Progenitor cell of endocrine pancreas (in vitro differentiated cells): ENCODE data around the gene MACROD2. TPM values are rescaled to one million over a fixed set of nuclear protein-coding genes. Genes with fewer than 3 reads are reported as not detected.

Experiments
- DNase-seq: peaks from one replicate; pipeline ENCODE4 v3.0.0; 2021; ENCODE audit warnings: low spot score; ENCODE audit not compliant: unreplicated experiment
- H3K27ac Mint-ChIP-seq: 2 replicates; pipeline ENCODE4 v1.8.0; 2021; ENCODE audit warnings: mild to moderate bottlenecking, moderate library complexity, mixed read lengths
- H3K27me3 Mint-ChIP-seq: 2 replicates; pipeline ENCODE4 v1.8.0; 2021; ENCODE audit warnings: mixed read lengths
- H3K36me3 Mint-ChIP-seq: 2 replicates; pipeline ENCODE4 v1.8.0; 2022; ENCODE audit warnings: mixed read lengths; ENCODE audit not compliant: insufficient read depth
- H3K4me1 Mint-ChIP-seq: 2 replicates; pipeline ENCODE4 v1.8.0; 2021; ENCODE audit warnings: low read depth, mixed read lengths
- H3K4me3 Mint-ChIP-seq: 2 replicates; pipeline ENCODE4 v1.8.0; 2021; ENCODE audit warnings: low read depth, mild to moderate bottlenecking, moderate library complexity, mixed read lengths
- H3K9me3 Mint-ChIP-seq: 2 replicates; pipeline ENCODE4 v1.8.0; 2021; ENCODE audit warnings: low read depth, mixed read lengths
- CTCF ChIP-seq: fragments of 200-600 bp; sonication (generic); IDR thresholded peaks from one replicate; pipeline ENCODE4 v1.5.0; 2021; ENCODE audit warnings: antibody characterized with exemption, mild to moderate bottlenecking; ENCODE audit not compliant: unreplicated experiment
- total RNA-seq: library from RNA; stranded (reverse); gene quantifications from 2 replicates; pipeline ENCODE4 v1.2.1, GENCODE V29; 2021

MACROD2 gene
- total RNA-seq, 1 donor from 2014 or later = 7.6 TPM

DNA sequence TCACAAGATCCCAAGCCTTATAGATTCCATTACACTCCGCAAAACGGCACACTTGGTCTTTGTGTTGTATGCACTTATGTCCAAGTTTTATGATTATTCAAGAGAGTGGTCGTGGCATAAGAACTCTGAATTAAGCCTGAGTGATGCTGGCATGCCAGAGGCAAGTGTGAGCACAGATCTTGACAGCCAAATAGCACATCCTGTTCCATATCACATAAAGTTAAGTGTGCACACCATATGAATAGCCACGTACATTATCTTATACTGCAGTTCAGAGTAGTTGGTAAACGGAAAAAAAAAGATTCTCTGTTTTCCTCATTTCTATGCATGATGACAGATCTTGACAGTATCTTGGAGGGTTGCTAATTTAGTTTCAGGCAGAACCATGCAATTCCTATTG, 1069.4 kb downstream of the MACROD2 start:
- peaks cover 11% of the 10 kb centered on the region for H3K4me1 Mint-ChIP-seq
- DNase-seq = no peak
- TF ChIP-seq CTCF = no peak
- H3K9me3 Mint-ChIP-seq = peaks cover 7% of the 10 kb centered on the region
- peaks cover 11% of the 10 kb centered on the region for H3K27me3 Mint-ChIP-seq
- no peak overlapping the region for H3K4me3 Mint-ChIP-seq
- no peak overlapping the region for H3K27ac Mint-ChIP-seq
- H3K36me3 Mint-ChIP-seq = no peaks in the 10 kb centered on the region

DNA sequence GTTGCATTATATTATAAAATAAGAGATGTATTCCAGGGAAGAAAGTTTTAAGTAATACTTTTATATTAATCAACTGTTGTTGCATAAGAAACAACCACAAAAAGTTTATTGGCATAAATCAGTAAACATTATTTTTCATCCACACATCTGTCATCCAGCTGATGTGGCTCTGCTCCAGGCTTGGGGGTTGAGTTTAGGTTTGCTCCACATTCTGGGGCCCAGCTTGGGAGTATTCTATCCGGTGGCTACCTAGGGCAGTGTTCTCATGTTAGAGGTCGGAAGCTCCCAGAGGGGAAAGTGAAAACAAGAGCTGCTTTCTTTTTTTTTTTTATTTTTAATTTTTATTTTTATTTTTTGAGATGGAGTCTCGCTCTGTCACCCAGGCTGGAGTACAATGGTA, 1070.5 kb downstream of the MACROD2 start:
- H3K4me3 Mint-ChIP-seq = no peak overlapping the region
- peaks cover 11% of the 10 kb centered on the region for H3K4me1 Mint-ChIP-seq
- no peak for DNase-seq
- H3K9me3 Mint-ChIP-seq = peaks cover 12% of the 10 kb centered on the region
- no peaks in the 10 kb centered on the region for H3K36me3 Mint-ChIP-seq
- peaks cover 6% of the 10 kb centered on the region for H3K27me3 Mint-ChIP-seq
- no peak overlapping the region for H3K27ac Mint-ChIP-seq
- no peak for TF ChIP-seq CTCF

DNA sequence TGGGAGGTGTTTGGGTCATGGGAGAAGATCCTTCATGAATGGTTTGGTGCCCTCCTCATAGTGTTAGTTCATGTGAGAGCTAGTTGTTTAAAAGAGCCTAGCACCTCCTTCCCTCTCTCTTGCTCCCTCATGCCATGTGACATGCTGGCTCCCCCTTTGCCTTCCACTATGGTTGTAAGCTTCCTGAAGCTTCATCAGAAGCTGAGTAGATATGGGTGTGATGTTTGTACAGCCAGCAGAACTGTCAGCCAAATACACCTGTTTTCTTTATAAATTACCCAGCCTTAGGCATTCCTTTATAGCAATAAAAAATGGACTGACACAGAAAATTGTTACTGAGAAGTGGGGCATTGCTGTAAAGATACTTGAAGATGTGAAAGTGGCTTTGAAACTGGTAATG, 1073.2 kb downstream of the MACROD2 start:
- Mint-ChIP-seq H3K36me3 (no peaks in the 10 kb centered on the region), H3K4me1 (no peaks in the 10 kb centered on the region), H3K4me3 (no peak overlapping the region), H3K9me3 (peaks cover 12% of the 10 kb centered on the region), H3K27me3 (no peaks in the 10 kb centered on the region), H3K27ac (no peak overlapping the region)
- no peak for DNase-seq
- no peak for TF ChIP-seq CTCF

DNA sequence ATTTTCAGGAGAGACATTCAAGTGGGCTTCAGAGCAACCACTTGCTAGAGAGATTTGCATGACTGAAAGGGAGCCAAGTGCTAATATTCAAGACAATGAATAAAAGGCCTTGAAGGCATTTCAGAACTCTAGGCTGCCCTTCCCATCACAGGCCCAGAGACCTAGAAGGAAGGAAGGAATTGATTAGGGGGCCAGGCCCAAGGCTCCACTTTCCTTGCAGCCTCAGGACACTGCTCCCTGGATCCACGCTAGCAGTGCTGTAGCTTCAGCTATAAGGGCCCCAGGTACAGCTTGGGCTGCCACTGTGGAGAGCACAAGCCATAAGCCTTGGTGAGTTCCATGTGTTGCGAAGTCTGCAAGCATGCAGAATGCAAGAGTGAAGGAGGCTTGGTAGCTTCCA, 1074.0 kb downstream of the MACROD2 start:
- no peaks in the 10 kb centered on the region for H3K36me3 Mint-ChIP-seq
- no peak overlapping the region for H3K27ac Mint-ChIP-seq
- no peaks in the 10 kb centered on the region for H3K4me1 Mint-ChIP-seq
- no peaks in the 10 kb centered on the region for H3K27me3 Mint-ChIP-seq
- DNase-seq = no peak
- TF ChIP-seq CTCF = no peak
- H3K9me3 Mint-ChIP-seq = peaks cover 12% of the 10 kb centered on the region
- H3K4me3 Mint-ChIP-seq = no peak overlapping the region

GRCh38 chr20:15071085-15071808, 1075.9 kb downstream of the MACROD2 start:
- Mint-ChIP-seq H3K9me3 (peaks cover 12% of the 10 kb centered on the region), H3K4me3 (no peak overlapping the region)

More at GRCh38 chr20:15071085-15071808, 1075.9 kb downstream of the MACROD2 start:
- DNase-seq = no peak
- Mint-ChIP-seq H3K4me1 (no peaks in the 10 kb centered on the region), H3K27ac (no peak overlapping the region), H3K27me3 (no peaks in the 10 kb centered on the region), H3K36me3 (no peaks in the 10 kb centered on the region)
- no peak for TF ChIP-seq CTCF
